ENCODE data around the gene GMDS.

- TF ChIP-seq CTCF (conservative IDR thresholded peaks at IDR 0.05; ENCODE audit: low read depth in 2 of 2): no peak
- TF ChIP-seq REST (IDR thresholded peaks at IDR 0.05; ENCODE audit: unreplicated experiment): no peak
- no peak for TF ChIP-seq POLR2AphosphoS5 (IDR thresholded peaks at IDR 0.05; ENCODE audit: low read depth)
These were observed 30.1 kb downstream of the GMDS start for GRCh38 chr6:2215342-2215741.
